ENCODE results near the gene RNU2-63P.
"Not testable (repeated sequence)": the region's sequence is repeated elsewhere in the genome, so short reads cannot be mapped to it uniquely, and the experiment has no call there.

Gene RNU2-63P

DNA sequence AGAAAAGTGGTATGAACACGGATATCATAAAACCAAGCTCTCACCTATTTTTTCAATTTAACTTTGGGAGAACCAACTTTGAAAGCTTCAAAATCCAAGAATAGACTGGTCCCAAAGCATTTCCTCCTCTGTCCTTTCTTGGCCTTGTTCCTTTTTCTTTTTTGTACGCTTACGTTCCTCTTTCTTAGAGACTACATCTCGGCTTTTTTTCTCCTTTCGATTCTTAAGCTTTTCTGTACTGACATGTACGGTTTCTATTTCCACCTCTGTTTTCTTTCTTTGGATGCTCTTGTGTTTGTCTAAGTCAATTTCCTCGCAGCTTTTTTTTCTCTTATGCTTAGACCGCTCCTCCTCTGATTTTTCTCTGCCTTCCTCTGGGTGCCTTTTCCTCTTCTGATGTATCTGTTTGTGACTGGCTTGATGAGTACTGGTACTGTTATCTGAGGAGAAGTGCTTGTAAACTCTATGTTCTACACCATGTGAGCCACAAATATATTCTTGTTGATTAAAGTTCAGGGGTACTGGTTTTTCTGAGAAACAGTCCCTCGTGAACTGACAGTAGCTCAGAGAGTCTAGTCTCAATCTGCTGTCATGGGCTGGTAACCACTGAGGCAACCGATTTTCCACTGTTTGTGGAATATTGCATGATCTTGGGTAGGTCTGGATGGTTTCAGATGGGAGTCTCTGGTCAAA lies 11.5 kb upstream of the RNU2-63P start:
- DNase-seq, result no peak

DNA sequence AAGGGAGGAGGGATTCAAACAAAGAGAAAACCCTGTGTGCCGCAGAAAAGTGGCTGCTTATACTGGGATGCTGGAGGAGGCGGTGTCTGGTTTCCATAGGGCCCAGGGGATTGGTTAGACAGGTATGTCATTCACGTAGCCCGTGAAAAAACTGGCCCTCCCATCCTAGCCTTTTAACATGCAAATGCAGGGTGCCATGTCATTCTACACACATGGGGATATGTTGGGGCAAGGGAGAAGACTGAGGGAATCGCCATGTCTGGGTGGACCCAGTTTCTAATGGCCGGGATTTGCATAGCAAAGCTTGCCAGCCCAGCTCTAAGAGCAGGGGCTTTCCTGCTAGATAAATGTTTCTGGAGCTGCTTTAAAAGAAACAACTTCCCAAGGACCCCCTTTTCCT lies 8.2 kb upstream of the RNU2-63P start:
- no peak for DNase-seq

DNA sequence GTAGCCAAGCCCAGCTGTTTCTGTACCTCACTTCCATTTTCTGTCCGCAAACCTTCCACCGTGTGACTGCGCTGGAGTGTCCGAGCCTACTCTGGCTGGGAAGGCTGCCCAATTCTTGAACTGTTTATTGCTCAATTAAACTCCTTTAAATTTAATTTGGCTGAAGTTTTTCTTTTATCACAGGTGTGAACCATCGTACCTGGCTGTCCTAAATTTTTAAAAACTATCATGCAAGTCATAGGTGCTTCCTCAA lies 6.2 kb upstream of the RNU2-63P start:
- DNase-seq, result no peak

DNA sequence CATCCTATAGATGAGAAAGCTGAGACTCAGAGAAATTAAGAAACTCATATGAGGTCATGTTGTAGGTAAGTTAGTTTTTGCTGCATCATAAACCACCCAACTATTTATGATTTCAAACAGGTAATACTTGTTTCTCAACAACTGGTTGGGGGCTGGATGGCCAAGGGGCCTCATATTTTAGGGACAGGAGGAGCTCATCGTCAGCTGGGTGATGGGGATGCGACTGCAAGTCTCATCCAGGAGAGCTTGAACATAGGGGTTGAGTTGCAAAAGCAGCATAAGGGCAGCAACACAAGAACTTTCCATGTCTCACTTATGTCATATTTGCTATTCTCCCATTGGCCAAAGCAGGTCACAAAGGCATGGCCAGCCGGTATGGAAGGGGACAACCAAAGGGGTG lies 3.6 kb upstream of the RNU2-63P start:
- DNase-seq, result no peak

DNA sequence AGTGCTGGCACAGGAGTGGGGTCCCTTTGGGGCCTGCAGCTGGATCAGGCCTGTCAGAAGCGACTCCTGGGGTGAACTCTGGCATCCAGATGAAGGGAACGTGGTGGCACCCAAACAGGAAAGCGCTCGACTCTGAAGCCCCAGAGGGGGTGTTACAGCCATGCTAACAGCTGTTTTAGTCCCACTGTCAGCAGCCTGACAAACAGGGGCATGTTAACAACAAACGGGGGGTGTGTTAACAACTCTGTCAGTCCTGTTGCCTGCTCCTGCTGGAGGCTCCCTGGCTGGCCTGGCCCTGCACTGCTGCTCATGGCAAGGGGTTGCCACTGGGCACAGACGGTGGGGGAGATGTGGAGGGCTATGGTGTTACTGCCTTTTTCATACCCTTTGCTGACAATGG lies 2.6 kb upstream of the RNU2-63P start:
- DNase-seq, result no peak

DNA sequence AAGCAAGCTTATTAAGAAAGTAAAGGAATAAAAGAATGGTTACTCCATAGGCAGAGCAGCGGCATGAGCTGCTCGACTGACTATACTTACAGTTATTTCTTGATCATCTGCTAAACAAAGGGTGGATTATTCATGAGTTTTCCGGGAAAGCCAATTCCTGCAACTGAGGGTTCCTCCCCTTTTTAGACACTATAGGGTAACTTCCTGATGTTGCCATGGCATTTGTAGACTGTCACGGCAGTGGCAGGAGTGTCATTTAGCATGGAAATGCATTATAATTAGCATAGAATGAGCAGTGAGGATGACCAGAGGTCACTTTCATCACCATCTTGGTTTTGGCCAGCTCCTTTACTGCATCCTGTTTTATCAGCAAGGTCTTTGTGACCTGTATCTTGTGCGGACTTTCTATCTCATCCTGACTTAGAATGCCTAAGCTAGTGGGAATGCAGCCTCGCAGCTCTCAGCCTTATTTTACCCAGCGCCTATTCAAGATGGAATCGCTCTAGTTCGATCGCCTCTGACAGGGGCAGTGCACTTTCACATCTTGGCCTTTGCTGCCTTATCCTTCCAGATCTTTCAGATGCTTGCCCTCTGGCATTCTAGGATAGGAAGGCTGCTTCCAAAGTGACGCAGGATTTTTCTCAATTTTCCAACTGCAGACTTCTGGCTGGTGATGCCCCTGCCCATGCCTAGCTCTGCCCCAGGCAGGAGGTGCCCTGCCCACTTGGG lies 1.9 kb upstream of the RNU2-63P start:
- DNase-seq, result not testable (repeated sequence)

DNA sequence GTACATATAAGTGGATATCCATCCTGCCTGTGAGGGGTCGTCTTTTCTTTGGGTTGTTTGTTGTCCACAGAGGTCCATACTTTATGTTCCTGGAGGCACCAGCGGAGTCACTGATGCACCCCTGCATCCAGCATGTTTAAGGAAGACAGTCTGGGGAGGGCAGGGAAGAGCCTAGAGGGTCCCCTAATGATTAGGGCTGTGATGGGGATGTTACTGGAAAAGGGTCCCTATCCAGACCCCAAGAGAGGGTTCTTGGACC lies 1.4 kb upstream of the RNU2-63P start:
- not testable (repeated sequence) for DNase-seq

DNA sequence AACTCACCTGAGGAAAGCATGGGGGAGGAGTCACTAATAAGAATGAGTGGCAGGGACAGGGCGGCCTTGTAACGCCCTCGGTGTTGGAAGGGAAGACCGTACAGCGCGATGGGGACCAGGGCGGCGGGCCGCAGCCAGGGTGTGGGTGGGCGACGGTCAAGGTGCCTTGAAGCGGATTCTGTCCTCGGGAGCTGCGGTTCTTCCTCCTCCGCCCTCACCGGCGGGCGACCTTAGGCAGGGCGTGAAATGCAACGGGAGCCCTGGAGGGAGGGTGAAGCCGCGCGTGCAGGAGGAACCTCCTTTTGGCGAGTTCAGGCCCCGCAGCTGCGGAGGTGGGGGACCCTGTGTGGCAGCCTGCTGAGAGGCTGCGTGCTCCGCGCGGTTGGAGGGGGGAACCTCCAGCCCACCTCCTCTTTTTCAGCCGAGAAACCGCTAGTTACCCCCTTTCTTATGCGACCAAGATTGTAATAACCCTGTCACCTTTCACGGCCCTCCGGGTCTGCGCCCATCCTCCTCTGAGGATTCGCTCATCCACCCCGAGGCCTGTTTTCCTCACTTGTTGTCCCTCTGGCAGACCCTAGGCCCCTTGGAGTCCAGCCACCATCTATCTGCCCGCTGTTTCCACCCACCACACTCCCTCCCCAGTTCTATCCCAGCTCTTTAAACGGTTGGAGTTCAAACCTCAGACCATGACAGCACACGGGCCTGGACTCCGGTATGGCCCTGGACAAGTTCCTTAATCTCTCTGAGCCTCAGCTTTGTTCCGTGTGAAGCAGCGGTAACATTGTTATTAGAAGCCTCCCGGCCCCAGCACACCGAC lies 823 bp upstream of the RNU2-63P start:
- DNase-seq, result no peak

DNA sequence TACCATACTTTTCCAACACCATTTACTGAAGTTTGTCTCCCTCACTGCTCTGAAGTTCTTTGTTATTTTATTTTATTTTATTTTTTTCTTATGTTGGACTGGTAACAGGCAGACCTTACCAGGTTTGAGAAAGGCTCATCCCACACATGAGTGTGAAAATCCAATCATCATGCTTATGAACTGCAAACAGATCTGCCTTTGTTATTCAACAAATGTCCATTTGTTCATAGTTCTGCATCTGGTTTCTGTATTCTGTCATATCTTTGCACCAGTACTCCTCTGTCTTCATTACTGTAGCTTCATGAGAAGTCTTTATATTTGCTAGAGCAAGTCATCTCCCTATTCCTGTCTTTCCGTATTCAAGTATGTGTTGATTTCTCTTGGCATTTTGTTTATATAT lies 5.3 kb downstream of the RNU2-63P start:
- DNase-seq, result no peak

DNA sequence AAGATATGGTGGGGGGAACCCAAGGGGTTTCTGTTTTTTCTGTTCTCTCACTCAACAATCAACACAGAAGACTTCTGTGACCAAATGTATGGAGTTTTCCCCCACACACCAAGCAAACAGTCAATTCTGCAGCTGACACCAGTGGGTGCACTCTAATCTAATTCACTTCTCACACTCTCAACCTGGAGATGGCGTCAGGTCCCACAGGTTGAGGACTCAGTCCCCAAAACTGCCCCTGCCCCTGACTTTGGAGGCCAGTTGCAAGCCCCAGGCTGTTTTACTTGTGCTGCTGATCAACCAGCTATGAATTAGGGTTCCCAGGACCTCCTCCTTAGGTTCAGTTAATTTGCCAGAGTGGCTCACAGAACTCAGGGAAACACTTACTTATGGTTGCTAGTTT lies 6.2 kb downstream of the RNU2-63P start:
- no peak for DNase-seq

DNA sequence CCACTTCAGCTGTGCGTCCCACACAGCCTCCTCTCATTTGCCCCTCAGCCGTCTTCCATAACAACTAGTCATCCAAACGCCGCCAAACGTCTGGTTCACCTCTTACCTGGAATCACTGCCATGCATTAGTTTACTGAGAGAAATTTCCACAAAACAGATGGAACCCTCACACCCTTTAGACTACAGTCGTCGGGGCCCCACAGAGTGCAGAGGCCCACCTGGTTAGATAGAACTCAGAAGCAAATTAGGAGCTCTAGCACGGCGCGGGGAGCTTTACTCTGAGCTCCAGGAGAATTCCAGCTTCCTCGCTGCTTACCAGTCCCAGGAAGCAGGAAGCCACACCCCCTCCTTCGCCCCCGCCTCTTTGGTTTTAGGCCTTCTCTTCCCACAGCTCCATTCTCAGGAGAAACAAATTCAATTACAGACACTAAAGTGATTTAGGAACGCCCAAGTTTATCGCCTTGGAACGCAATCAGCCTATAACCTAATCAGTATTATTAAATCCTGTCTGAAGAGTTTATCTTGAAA lies 9.4 kb downstream of the RNU2-63P start:
- DNase-seq, result no peak

DNA sequence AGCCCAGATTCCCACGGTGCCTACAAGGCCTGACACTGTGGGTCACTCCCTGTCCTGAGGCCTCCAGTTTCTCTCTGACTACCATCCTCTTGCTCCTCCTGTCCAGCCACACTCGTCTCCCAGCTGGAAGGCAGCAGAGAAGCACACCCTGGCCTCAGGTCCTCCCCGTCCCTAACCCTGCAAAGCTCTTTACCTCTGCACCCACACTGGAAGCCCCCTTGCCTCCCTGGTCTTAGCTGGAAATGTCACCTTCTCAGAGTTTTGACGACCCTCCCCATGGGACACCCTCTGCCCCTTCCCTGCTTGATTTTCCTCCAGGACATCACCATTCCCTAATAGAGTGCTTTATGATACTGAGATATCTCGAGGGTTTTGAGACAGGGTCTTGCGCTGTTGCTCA lies 10.6 kb downstream of the RNU2-63P start:
- DNase-seq, result no peak

DNA sequence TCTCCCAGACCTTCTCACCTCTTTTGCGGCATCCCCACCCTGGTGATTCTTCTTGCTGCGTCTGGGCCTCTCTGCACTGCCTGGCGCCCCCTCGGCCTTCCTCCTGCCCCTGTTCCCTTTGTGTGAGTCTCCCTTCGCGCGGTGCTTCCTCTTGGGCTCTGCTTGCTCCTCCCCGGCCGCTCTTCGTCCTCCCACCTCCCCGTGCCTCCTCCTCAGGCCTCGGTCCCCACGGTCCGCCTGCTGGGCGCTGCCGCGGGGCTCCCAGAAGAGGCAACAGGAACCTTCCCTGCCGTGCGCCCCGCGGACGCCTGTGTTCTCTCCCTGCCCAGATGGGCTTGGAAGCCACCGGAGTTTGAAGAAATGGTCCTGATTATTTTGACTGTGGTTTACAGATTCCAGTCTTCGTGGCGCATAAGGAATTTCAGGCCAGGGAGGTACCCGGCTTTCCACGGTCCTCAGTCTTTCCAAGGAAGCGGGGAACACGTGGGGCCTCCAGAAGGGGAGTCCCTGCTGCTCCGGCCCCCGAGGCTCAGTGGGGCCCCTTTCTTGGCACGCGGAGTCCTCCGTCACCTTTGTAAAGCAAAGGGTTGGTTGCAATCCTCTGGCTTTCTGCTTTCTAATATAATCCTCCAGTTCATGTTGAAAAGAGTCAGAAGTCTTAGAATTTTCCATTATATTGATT lies 13.1 kb downstream of the RNU2-63P start:
- DNase-seq, result no peak

DNA sequence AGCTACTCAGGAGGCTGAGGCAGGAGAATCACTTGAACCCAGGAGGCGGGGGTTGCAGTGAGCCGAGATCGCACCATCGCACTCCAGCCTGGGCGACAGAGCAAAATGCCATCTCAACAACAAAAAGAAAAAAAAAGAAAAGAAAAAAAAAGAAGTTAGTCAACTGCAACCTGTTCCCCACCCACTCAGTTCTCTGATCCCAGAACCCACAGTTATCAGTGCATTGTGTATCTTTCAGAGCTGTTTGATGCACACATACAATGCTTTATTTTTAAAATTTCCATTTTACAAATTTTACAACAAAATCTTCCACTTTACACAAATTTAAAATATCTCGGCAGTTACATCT lies 14.0 kb downstream of the RNU2-63P start:
- DNase-seq, result no peak

DNA sequence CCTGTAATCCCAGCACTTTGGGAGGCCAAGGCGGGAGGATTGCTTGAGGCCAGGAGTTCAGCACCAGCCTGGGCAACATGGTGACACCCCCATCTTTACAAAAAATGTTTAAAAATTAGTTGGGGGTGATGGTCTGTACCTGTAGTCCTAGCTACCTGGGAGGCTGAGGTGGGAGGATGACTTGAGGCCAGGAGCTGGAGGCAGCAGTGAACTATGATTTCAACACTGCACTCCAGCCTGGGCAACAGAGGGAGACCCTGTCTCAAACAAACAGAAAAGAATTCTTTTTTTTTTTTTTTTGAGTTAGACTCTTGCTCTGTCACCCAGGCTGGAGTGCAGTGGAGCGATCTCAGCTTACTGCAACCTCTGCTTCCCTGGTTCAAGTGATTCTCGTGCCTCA lies 15.9 kb downstream of the RNU2-63P start:
- DNase-seq, result not testable (repeated sequence)

DNA sequence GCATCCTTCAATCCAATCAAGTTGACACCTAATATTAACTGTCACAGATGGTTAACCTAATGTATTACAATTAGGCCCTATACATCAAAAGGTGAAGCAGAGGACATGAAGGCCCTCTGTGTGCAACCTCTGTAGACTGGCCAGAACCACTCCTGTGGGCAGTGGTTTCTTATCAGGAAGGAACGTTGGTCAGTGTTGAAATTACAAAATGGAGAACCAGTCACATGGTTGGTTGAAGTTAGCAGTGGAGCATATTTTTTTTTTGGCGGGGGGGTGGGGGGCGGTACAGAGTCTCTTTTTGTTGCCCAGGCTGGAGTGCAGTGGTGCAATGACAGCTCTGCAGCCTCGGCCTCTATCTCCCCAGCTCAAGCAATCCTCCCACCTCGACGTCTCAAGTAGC lies 19.8 kb downstream of the RNU2-63P start:
- no peak for DNase-seq

DNA sequence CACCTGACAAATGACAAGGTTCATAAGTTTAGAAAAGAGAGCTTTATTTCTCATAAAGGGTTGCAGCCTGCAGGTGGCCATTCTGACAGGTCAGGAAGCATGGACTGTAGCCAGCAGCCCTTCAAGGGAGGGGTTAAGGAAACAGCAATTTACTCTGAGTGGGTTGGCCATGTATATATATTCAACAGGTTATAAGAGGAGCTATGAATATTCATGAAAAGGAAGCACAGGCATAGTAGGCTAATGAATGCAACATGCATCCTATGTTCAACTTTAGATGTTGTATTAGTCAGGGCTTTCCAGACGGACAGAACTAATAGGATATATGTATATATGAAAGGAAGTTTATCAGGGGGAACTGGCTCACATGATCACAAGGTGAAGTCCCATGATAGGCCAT lies 20.6 kb downstream of the RNU2-63P start:
- no peak for DNase-seq

DNA sequence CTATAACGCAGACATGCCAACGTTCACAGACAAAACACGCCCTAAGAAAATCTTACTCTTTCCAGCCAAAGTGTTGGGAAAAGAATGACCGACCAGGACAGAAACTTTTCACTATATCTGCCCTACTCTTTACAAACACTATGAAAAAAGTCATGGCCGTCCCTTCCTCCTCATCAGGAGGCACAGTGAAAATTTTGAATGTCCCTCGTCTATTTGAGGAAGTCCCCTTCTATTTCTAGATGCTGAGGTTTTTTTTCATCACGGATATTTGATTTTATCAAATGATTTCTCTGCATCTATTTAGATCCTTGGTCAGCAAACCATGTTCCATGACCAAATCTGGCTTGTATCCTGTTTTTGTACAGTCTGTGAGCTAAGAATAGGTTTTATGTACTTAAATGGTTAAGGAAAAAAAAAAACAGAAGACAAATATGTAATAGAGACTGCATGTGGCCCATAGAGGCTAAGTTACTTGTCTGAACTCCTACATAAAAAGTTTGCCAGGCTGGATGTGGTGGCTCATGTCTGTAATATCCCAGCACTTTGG lies 22.0 kb downstream of the RNU2-63P start:
- not testable (repeated sequence) for DNase-seq

DNA sequence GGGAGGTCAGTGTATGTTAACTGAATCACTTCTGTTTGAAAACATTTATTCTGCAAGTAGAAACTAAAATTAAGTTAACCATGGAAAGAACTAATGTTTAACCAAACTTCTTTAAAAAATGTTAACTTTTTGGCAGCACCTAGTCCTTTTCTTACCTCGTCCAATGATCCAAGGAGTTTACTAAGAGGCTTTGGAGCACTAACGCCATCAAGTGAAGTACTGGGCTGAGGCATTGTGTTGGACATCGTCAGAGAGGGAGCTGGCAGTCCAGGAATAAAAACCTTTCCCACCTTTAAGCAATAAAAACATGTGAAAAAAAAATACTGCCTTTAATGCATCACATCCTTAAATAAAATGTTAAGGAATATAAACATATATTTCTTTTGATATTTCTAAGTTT lies 23.8 kb downstream of the RNU2-63P start:
- not testable (repeated sequence) for DNase-seq

DNA sequence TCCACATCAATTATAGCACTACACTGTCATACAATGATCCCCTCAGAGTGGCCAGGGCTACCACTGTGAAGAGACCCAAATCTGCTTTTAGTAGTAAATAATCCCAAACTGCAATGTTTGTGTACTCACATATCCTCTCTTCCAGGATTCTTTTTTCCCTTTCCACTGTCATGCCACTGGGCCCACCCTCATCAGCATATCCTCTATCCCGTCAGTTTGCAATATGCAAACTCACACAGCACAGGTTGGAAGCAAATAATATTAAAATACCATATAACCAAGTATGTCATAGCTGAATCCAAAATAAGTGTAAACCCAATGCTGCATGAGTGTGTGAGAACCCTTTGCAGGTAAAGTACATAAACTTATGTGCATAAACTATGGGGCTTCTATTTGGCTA lies 28.9 kb downstream of the RNU2-63P start:
- DNase-seq, result not testable (repeated sequence)

DNA sequence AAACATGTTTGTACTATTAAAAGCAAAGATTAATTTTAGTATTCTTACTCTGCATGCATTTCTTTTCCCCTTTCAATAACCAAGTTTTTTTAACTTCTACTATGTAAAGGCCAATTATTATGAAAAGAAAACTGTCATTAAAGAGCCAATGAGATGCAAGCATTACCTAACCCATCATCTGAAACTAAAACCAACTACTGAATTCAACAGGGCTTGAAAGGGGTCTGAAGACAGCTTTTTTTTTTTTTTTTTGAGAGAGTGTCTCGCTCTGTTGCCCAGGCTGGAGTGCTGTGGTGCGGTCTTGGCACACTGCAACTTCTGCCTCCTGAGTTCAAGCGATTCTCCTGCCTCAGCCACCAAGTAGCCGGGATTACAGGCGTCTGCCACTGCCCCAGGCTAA lies 30.4 kb downstream of the RNU2-63P start:
- DNase-seq, result not testable (repeated sequence)

DNA sequence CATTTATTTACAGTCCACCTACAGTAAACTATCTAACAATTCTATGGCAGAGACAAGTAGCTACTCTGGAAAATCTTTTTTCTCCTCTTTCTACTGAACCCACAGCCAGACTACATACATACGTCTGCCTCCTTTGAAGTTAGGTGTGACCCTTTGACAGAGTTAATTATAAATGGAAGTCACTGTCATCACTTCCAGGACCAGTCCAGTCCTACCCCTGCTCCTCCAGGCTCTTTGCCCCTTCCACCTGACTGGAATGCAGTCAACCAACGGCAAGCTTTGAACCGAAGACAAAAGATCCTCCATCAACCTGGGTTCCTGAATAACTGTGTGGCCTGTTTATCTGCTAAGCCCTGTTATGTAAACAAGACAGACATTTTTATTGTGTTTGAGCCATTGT lies 35.2 kb downstream of the RNU2-63P start:
- not testable (repeated sequence) for DNase-seq

DNA sequence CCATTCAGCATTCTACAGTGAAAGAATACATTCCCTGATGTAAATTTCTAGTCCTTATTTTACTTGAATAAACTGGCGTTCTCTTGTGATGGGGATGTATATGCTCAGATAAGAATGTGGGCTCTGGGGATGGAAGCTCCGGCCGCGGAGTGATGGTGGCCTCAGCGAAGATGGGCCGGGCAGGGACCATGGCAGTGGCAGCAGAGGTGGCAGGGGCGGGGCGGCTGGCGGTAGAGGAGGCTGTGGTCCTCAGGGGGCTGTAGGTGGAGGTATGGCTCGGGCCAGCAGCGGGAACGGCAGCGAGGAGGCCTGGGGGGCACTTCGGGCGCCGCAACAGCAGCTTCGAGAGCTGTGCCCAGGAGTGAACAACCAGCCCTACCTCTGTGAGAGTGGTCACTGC lies 44.0 kb downstream of the RNU2-63P start:
- not testable (repeated sequence) for DNase-seq

Measured in CD4-positive, alpha-beta T cell treated with Interleukin-1 beta for 1 hour (primary cell).